ENCODE measurements around the gene CTBP2.

The CTBP2 gene

DNA sequence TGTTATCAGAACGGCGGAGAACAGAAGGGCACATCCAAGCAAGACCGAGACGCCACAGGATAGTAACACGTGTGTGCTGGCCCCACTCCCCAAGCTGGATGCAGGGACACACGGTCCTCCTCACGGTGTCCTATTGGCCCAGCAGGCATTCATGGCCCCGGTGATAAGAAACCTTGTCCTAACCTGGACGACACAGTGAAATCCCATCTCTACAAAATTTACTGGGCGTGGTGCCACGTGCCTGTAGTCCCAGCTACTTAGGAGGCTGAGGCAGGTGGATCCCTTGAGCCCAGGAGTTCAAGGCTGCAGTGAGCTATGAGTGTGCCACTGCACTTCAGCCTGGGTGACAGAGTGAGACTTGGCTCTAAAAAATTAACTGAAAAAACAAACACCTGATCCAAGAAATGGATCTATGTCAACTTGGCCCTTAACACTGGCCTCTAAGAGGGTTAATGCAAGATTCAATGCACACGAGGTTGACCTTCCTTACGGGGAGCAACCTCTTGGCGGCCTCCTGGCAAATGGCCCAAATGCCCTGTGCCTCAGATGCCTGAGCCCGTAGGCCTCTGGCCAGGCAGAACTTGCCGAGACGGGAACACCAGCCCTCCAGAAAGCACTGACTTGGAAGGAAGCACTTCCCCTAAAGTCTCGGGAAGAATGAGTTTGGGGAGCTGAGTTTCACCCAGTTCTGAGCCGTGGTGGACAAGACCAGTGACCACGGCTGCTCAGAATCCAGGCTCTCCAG, 146.1 kb downstream of the CTBP2 start:
- Histone ChIP-seq H3K9ac (ENCODE audit: low read length) (no peak overlapping the region), H3K27ac (ENCODE audit: low read depth, low read length) (no peak overlapping the region), H3K4me1 (ENCODE audit: control insufficient read depth, low read depth, low read length) (peaks cover 5% of the 10 kb centered on the region), H4K8ac (ENCODE audit: low read depth, low read length) (no peak overlapping the region), H2AK5ac (ENCODE audit: low read length) (no peak overlapping the region), H2BK120ac (ENCODE audit: low read depth, low read length) (no peak overlapping the region), H2BK5ac (ENCODE audit: low read length) (no peak overlapping the region), H3K23ac (ENCODE audit: low read length) (no peak overlapping the region), H3K36me3 (ENCODE audit: control insufficient read depth, insufficient read depth, low read length) (peaks cover 5% of the 10 kb centered on the region), H3K56ac (ENCODE audit: low read length) (no peak overlapping the region), H2BK15ac (replicated peaks; ENCODE audit: low read depth) (no peak overlapping the region), H4K5ac (ENCODE audit: low read length) (no peak overlapping the region), H3K4ac (ENCODE audit: low read depth, low read length) (no peak overlapping the region), H3K79me1 (ENCODE audit: low read length) (peaks cover 50% of the 10 kb centered on the region), H3K4me3 (ENCODE audit: low read length) (no peak overlapping the region), H3K79me2 (ENCODE audit: control insufficient read depth, insufficient read depth, low read length) (peaks cover 86% of the 10 kb centered on the region), H3K18ac (ENCODE audit: low read length) (no peak overlapping the region), H3K4me2 (ENCODE audit: low read length) (no peak overlapping the region), H3K27me3 (ENCODE audit: insufficient read depth, low read length, poor library complexity) (no peaks in the 10 kb centered on the region)
- no peak for DNase-seq
- WGBS (ENCODE audit: extremely low coverage, insufficient coverage, low lambda C conversion rate): no CpG with 5 or more reads among the region's 20 CpGs

DNA sequence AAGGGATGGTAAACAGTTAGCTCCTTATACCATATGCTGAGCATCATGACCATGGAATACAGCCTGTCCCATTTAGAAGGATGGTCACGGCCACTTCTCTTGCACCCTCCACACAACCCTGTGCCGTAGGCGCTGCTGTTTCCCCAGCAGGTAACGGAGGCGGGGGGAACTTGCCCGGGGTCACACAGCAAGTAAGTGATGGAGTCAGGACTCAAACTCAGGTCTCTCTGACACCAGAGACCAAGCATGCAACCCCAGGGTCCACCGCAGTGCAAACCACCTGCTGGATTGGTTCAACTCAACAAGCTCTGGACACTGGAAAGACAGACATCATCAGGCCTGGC, 146.9 kb downstream of the CTBP2 start:
- Histone ChIP-seq H3K79me1 (ENCODE audit: low read length) (peaks cover 46% of the 10 kb centered on the region), H3K4me3 (ENCODE audit: low read length) (no peak overlapping the region), H3K27me3 (ENCODE audit: insufficient read depth, low read length, poor library complexity) (no peaks in the 10 kb centered on the region), H3K23ac (ENCODE audit: low read length) (no peak overlapping the region), H4K5ac (ENCODE audit: low read length) (no peak overlapping the region), H3K9ac (ENCODE audit: low read length) (no peak overlapping the region), H2BK120ac (ENCODE audit: low read depth, low read length) (no peak overlapping the region), H3K18ac (ENCODE audit: low read length) (no peak overlapping the region), H3K56ac (ENCODE audit: low read length) (no peak overlapping the region), H3K79me2 (ENCODE audit: control insufficient read depth, insufficient read depth, low read length) (peaks cover 81% of the 10 kb centered on the region), H3K4me2 (ENCODE audit: low read length) (no peak overlapping the region), H3K4me1 (ENCODE audit: control insufficient read depth, low read depth, low read length) (peaks cover 5% of the 10 kb centered on the region), H2BK5ac (ENCODE audit: low read length) (no peak overlapping the region), H3K36me3 (ENCODE audit: control insufficient read depth, insufficient read depth, low read length) (peaks cover 5% of the 10 kb centered on the region), H3K27ac (ENCODE audit: low read depth, low read length) (no peak overlapping the region), H2BK15ac (replicated peaks; ENCODE audit: low read depth) (no peak overlapping the region), H3K4ac (ENCODE audit: low read depth, low read length) (no peak overlapping the region), H2AK5ac (ENCODE audit: low read length) (no peak overlapping the region), H4K8ac (ENCODE audit: low read depth, low read length) (no peak overlapping the region)
- no CpG with 5 or more reads among the region's 7 CpGs for WGBS (ENCODE audit: extremely low coverage, insufficient coverage, low lambda C conversion rate)
- DNase-seq: no peak

DNA sequence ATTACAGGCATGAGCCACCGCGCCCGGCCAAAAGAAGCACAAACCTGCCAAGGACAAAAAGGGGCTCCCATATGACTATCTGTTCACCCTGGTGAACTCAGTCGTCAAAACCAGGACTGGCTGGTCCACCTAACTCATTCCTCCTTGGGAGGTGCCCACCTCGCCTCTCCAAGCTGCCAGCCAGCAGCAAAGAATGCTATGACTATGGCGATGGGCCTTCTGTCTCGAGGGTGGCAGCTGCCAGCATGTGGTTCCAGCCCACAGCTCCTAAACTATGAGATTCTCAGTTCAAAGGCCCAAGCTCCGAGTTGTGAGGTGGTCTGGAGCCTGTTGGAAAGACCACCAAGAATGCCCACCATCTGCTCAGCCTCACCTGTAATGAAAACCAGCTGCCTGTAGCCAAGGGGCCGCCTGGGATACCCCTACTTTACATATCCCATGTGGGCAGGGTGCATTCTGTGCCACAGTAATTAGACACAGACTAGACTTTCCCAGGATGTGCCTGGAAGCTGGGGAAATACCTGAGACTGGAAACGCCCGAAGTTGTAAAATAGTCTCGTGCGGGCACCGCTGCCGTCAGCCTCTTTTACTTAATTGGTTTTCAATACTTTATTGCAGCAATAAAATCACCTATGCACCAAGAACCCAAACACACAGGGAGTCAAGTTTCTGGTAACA, 147.4 kb downstream of the CTBP2 start:
- H3K9ac ChIP-seq (ENCODE audit: low read length): no peak overlapping the region
- H2BK15ac ChIP-seq (replicated peaks; ENCODE audit: low read depth): no peak overlapping the region
- H3K4me1 ChIP-seq (ENCODE audit: control insufficient read depth, low read depth, low read length): peaks cover 5% of the 10 kb centered on the region
- H2BK5ac ChIP-seq (ENCODE audit: low read length): no peak overlapping the region
- H3K27me3 ChIP-seq (ENCODE audit: insufficient read depth, low read length, poor library complexity): no peaks in the 10 kb centered on the region
- peaks cover 5% of the 10 kb centered on the region for H3K36me3 ChIP-seq (ENCODE audit: control insufficient read depth, insufficient read depth, low read length)
- H4K5ac ChIP-seq (ENCODE audit: low read length): no peak overlapping the region
- no peak for DNase-seq
- no peak overlapping the region for H2BK120ac ChIP-seq (ENCODE audit: low read depth, low read length)
- no peak overlapping the region for H4K8ac ChIP-seq (ENCODE audit: low read depth, low read length)
- no peak overlapping the region for H3K4ac ChIP-seq (ENCODE audit: low read depth, low read length)
- peaks cover 49% of the 10 kb centered on the region for H3K79me1 ChIP-seq (ENCODE audit: low read length)
- H3K56ac ChIP-seq (ENCODE audit: low read length): no peak overlapping the region
- no CpG with 5 or more reads among the region's 15 CpGs for WGBS (ENCODE audit: extremely low coverage, insufficient coverage, low lambda C conversion rate)
- H3K4me2 ChIP-seq (ENCODE audit: low read length): no peak overlapping the region
- no peak overlapping the region for H3K23ac ChIP-seq (ENCODE audit: low read length)
- no peak overlapping the region for H3K27ac ChIP-seq (ENCODE audit: low read depth, low read length)
- H3K18ac ChIP-seq (ENCODE audit: low read length): no peak overlapping the region
- no peak overlapping the region for H3K4me3 ChIP-seq (ENCODE audit: low read length)
- no peak overlapping the region for H2AK5ac ChIP-seq (ENCODE audit: low read length)
- H3K79me2 ChIP-seq (ENCODE audit: control insufficient read depth, insufficient read depth, low read length): peaks cover 81% of the 10 kb centered on the region

DNA sequence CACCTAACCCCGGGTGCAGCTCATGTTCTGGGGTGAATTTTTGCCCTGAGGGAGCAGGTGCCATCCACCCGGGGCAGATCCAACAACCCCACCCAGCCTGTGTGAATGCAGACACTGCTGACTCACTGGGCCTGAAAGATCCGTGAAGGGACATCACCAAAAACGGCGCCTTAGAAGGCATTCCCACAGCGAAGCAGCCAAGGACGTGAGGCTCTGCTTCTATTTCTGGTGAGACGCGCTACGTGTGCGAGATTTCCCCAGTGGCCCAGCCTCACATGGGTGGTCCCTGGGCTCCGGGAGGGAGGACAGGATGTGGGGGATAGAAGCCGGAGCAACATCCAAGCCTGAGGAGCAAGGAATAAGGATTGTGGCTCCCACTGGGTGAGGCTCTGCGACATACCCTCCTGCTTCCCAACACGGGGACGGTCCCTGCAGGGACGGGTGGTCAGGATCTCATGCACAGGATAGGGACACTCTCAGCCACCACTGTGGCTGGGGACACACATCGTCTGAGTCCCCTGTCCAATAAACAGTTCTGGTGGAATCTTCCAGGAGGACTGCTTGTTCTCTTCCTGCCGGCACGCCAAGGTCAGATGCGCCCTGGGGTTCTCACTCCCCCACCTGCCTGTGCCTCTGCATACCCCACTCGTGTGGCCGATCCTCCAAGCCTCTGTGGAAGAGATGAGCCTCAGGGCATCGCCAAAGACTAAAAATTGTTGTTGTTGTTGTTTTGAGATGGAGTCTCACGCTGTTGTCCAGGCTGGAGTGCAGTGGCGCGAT, 148.2 kb downstream of the CTBP2 start:
- DNase-seq: no peak
- Histone ChIP-seq H3K9ac (ENCODE audit: low read length) (no peak overlapping the region), H3K56ac (ENCODE audit: low read length) (no peak overlapping the region), H3K79me2 (ENCODE audit: control insufficient read depth, insufficient read depth, low read length) (peaks cover 79% of the 10 kb centered on the region), H2BK15ac (replicated peaks; ENCODE audit: low read depth) (no peak overlapping the region), H3K27me3 (ENCODE audit: insufficient read depth, low read length, poor library complexity) (no peaks in the 10 kb centered on the region), H3K4me3 (ENCODE audit: low read length) (no peak overlapping the region), H3K36me3 (ENCODE audit: control insufficient read depth, insufficient read depth, low read length) (peaks cover 4% of the 10 kb centered on the region), H4K5ac (ENCODE audit: low read length) (no peak overlapping the region), H3K4ac (ENCODE audit: low read depth, low read length) (no peak overlapping the region), H2BK120ac (ENCODE audit: low read depth, low read length) (no peak overlapping the region), H4K8ac (ENCODE audit: low read depth, low read length) (no peak overlapping the region), H3K27ac (ENCODE audit: low read depth, low read length) (no peak overlapping the region), H2BK5ac (ENCODE audit: low read length) (no peak overlapping the region), H3K4me1 (ENCODE audit: control insufficient read depth, low read depth, low read length) (peaks cover 5% of the 10 kb centered on the region), H3K79me1 (ENCODE audit: low read length) (peaks cover 46% of the 10 kb centered on the region), H3K18ac (ENCODE audit: low read length) (no peak overlapping the region), H2AK5ac (ENCODE audit: low read length) (no peak overlapping the region), H3K4me2 (ENCODE audit: low read length) (no peak overlapping the region), H3K23ac (ENCODE audit: low read length) (no peak overlapping the region)
- WGBS (ENCODE audit: extremely low coverage, insufficient coverage, low lambda C conversion rate): no CpG with 5 or more reads among the region's 27 CpGs

DNA sequence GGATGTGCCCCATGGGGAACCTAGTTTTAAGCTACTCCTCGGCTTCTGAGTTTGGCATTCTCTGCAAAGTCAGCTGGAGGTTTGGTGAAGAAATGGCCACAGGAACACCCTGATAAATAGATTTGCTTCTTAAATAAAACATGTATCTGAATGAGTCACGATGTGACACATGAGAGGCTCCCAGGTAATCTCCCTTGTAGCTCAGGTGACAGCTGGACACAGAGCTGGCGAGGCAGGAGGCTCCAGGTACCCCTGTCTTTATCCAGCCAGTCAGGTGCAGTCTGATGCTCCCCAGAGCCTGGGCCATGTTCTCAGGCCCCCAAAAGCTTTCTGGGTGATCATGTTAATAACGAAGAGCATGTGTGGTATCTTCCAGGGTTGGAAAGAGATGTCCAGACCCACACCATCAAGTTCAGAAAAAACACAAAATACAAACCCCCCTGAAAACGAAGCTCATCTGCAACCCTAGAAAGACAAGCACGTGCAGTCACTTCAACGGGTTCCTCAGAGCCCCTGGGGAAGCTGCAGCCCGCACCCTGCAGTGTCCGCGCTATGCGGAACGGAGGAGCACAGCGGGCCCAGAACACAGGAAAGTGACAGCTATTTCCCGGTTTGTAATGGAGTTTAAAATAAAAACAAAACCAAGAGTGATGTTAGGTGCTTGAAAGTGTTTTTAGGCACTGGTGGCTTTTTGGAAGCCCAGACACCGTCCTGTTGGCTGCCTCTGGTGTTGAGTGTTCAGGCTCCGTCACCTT, 149.0 kb downstream of the CTBP2 start:
- no CpG with 5 or more reads among the region's 16 CpGs for whole genome bisulfite sequencing (ENCODE audit: extremely low coverage, insufficient coverage, low lambda C conversion rate)

More for the DNA sequence above, 149.0 kb downstream of the CTBP2 start:
- no peak overlapping the region for H3K27ac ChIP-seq (ENCODE audit: low read depth, low read length)
- no peak overlapping the region for H4K8ac ChIP-seq (ENCODE audit: low read depth, low read length)
- H2BK120ac ChIP-seq (ENCODE audit: low read depth, low read length): no peak overlapping the region
- H2AK5ac ChIP-seq (ENCODE audit: low read length): no peak overlapping the region
- no peak overlapping the region for H3K4me2 ChIP-seq (ENCODE audit: low read length)
- no peak overlapping the region for H3K9ac ChIP-seq (ENCODE audit: low read length)
- H2BK5ac ChIP-seq (ENCODE audit: low read length): no peak overlapping the region
- no peak for DNase-seq
- H3K79me2 ChIP-seq (ENCODE audit: control insufficient read depth, insufficient read depth, low read length): peaks cover 79% of the 10 kb centered on the region
- H2BK15ac ChIP-seq (replicated peaks; ENCODE audit: low read depth): no peak overlapping the region
- no peak overlapping the region for H3K23ac ChIP-seq (ENCODE audit: low read length)
- H3K79me1 ChIP-seq (ENCODE audit: low read length): peaks cover 47% of the 10 kb centered on the region
- peaks cover 5% of the 10 kb centered on the region for H3K4me1 ChIP-seq (ENCODE audit: control insufficient read depth, low read depth, low read length)
- H3K18ac ChIP-seq (ENCODE audit: low read length): no peak overlapping the region
- H3K36me3 ChIP-seq (ENCODE audit: control insufficient read depth, insufficient read depth, low read length): peaks cover 5% of the 10 kb centered on the region
- H3K56ac ChIP-seq (ENCODE audit: low read length): no peak overlapping the region
- no peak overlapping the region for H4K5ac ChIP-seq (ENCODE audit: low read length)
- no peak overlapping the region for H3K4me3 ChIP-seq (ENCODE audit: low read length)
- H3K27me3 ChIP-seq (ENCODE audit: insufficient read depth, low read length, poor library complexity): no peaks in the 10 kb centered on the region
- H3K4ac ChIP-seq (ENCODE audit: low read depth, low read length): no peak overlapping the region
